GM23248 (cell line): ENCODE results near the gene BIRC6.
"Not testable (repeated sequence)": the region's sequence is repeated elsewhere in the genome, so short reads cannot be mapped to it uniquely, and the experiment has no call there.

ENCODE experiments used
- EZH2 ChIP-seq: fragments of 200-600 bp; sonication (generic); IDR thresholded peaks from 2 replicates; pipeline ENCODE4 v1.6.1; 2018; ENCODE audit warnings: antibody characterized with exemption, mild to moderate bottlenecking; ENCODE audit not compliant: insufficient read depth, poor library complexity, severe bottlenecking
- EZH2phosphoT487 ChIP-seq: fragments of 200-600 bp; sonication (generic); IDR thresholded peaks from 2 replicates; pipeline ENCODE4 v1.6.1; 2018; ENCODE audit warnings: antibody characterized with exemption, moderate library complexity, mild to moderate bottlenecking, low read depth; ENCODE audit not compliant: insufficient read depth

GRCh38 chr2:32362997-32363396 lies 6.2 kb downstream of the BIRC6 start:
- TF ChIP-seq EZH2, EZH2phosphoT487: not testable (repeated sequence)
